HCT116 (cell line): ENCODE measurements around the gene NDC1. TPM values are rescaled to one million over a fixed set of nuclear protein-coding genes. Genes with fewer than 3 reads are reported as not detected.

Experiments
- ATAC-seq: fragments of 200-7000 bp; cut with Tn5 transposase; 2 replicates; pipeline ENCODE4 v1.9.1; 2020; ENCODE audit warnings: mild to moderate bottlenecking, moderate library complexity
- BruUV-seq: library from RNA; stranded (reverse); fragments of 400-500 nt; replicated peaks from 2 replicates; lab custom pipeline; 2021; lab: Mats Ljungman, UMichigan
- CTCF ChIA-PET: fragments of 300-600 bp; sonication (Branson Sonifier 250); formaldehyde crosslinking; loops from one replicate; lab custom pipeline; 2021; ENCODE audit warnings: antibody characterized with exemption; lab: Charles Lee
- POLR2A ChIA-PET: fragments of 300-600, 350-600 bp; sonication (Branson Sonifier 250); formaldehyde crosslinking; loops from one replicate; lab custom pipeline; 2021; ENCODE audit warnings: antibody characterized with exemption; lab: Charles Lee
- RAD21 ChIA-PET, 2 experiments: fragments of 300-600 bp; sonication (Branson Sonifier 250); formaldehyde crosslinking; loops; one replicate each; lab custom pipeline; 2023; ENCODE audit warnings: low total read pairs in 2 of 2; ENCODE audit not compliant: uncharacterized antibody in 2 of 2, unreplicated experiment in 2 of 2, low non-redundant PET in 1 of 2; lab: Charles Lee
- DNase-seq: peaks from one replicate; pipeline ENCODE4 v3.0.0-alpha.2; 2010; ENCODE audit warnings: low read depth, low spot score
- H2AFZ ChIP-seq: fragments of 200-600 bp; shearing (Covaris generic), sonication (generic); 2 replicates; pipeline ENCODE4 v1.6.1; 2017; ENCODE audit warnings: low read depth, mixed run types, mixed read lengths, antibody characterized with exemption, low read length; ENCODE audit not compliant: poor library complexity, severe bottlenecking
- H3K27ac ChIP-seq: 2 replicates; pipeline ENCODE4 v1.5.1; 2012; ENCODE audit warnings: low read depth, low read length
- H3K27me3 ChIP-seq: fragments of 200-600 bp; sonication (generic); 2 replicates; pipeline ENCODE4 v1.6.1; 2016; ENCODE audit warnings: mixed run types, low read length, mixed read lengths; ENCODE audit not compliant: insufficient read depth
- H3K36me3 ChIP-seq, 2 experiments: fragments of 200-500 bp in 1 of 2; fragments of 200-600 bp in 1 of 2; sonication (Bioruptor generic) in 1 of 2; sonication (generic) in 1 of 2; 2 replicates each; pipeline versions ENCODE4 v1.5.1 to v1.6.1; 2014 to 2016; ENCODE audit warnings: low read length in 2 of 2, inconsistent platforms in 1 of 2, mixed read lengths in 1 of 2, mixed run types in 1 of 2; ENCODE audit not compliant: insufficient read depth in 2 of 2, control insufficient read depth in 1 of 2
- H3K4me1 ChIP-seq, 2 experiments: fragments of 200-600 bp in 1 of 2; sonication (generic) in 1 of 2; 2 replicates each; pipeline versions ENCODE4 v1.5.1 to v1.6.1; 2012 to 2017; ENCODE audit warnings: low read length in 2 of 2, inconsistent platforms in 1 of 2, mild to moderate bottlenecking in 1 of 2, mixed read lengths in 1 of 2, mixed run types in 1 of 2, moderate library complexity in 1 of 2; ENCODE audit not compliant: insufficient read depth in 2 of 2, control insufficient read depth in 1 of 2
- H3K4me2 ChIP-seq: fragments of 200-600 bp; sonication (generic); 2 replicates; pipeline ENCODE4 v1.6.1; 2017; ENCODE audit warnings: mixed run types, low read length, mixed read lengths
- H3K4me3 ChIP-seq, 2 experiments: fragments of 200-600 bp in 1 of 2; sonication (generic) in 1 of 2; replicated peaks in 1 of 2; 2 replicates each; pipeline ENCODE4 v1.5.1; 2011 to 2016; ENCODE audit warnings: low read length in 2 of 2, control low read depth in 1 of 2, low read depth in 1 of 2, mild to moderate bottlenecking in 1 of 2, mixed read lengths in 1 of 2, mixed run types in 1 of 2
- H3K79me2 ChIP-seq: fragments of 200-600 bp; sonication (generic); 2 replicates; pipeline ENCODE4 v1.6.1; 2017; ENCODE audit warnings: mild to moderate bottlenecking, mixed run types, low read length, moderate library complexity, mixed read lengths; ENCODE audit not compliant: insufficient read depth
- H3K9ac ChIP-seq: fragments of 200-600 bp; sonication (generic); 2 replicates; pipeline ENCODE4 v1.6.1; 2016; ENCODE audit warnings: low read length, mixed read lengths
- H3K9me2 ChIP-seq: fragments of 200-600 bp; sonication (generic), shearing (Covaris generic); 2 replicates; pipeline ENCODE4 v1.6.1; 2017; ENCODE audit warnings: mixed run types, mild to moderate bottlenecking, moderate library complexity; ENCODE audit not compliant: insufficient read depth
- H3K9me3 ChIP-seq, 2 experiments: fragments of 200-500 bp in 1 of 2; fragments of 200-600 bp in 1 of 2; sonication (Bioruptor generic) in 1 of 2; sonication (generic) in 1 of 2; 2 replicates each; pipeline ENCODE4 v1.6.1; 2014 to 2017; ENCODE audit warnings: low read length in 2 of 2, mixed read lengths in 2 of 2, inconsistent platforms in 1 of 2, low read depth in 1 of 2, mild to moderate bottlenecking in 1 of 2, mixed run types in 1 of 2, moderate library complexity in 1 of 2; ENCODE audit not compliant: control insufficient read depth in 1 of 2, insufficient read depth in 1 of 2
- H4K20me1 ChIP-seq: fragments of 200-600 bp; sonication (generic), shearing (Covaris generic); 2 replicates; pipeline ENCODE4 v1.6.1; 2017; ENCODE audit warnings: mixed run types, mild to moderate bottlenecking, moderate library complexity; ENCODE audit not compliant: insufficient read depth
- CBX3 ChIP-seq: IDR thresholded peaks from 2 replicates; pipeline ENCODE4 v1.6.1; 2012; ENCODE audit warnings: low read depth
- ELF1 ChIP-seq: IDR thresholded peaks from 2 replicates; pipeline ENCODE4 v1.6.1; 2012; ENCODE audit warnings: low read depth, borderline replicate concordance
- JUND ChIP-seq: IDR thresholded peaks from 2 replicates; pipeline ENCODE4 v1.6.1; 2012
- RAD21 ChIP-seq: IDR thresholded peaks from 2 replicates; pipeline ENCODE4 v1.6.1; 2012; ENCODE audit warnings: low read depth, mild to moderate bottlenecking
- SIN3A ChIP-seq: IDR thresholded peaks from 2 replicates; pipeline ENCODE4 v1.6.1; 2012; ENCODE audit warnings: low read depth
- SP1 ChIP-seq: IDR thresholded peaks from 2 replicates; pipeline ENCODE4 v1.6.1; 2012; ENCODE audit warnings: low read depth
- TCF7L2 ChIP-seq: IDR thresholded peaks from 2 replicates; pipeline ENCODE4 v1.7.0; 2011; ENCODE audit warnings: borderline replicate concordance, inconsistent platforms; ENCODE audit not compliant: insufficient read depth, insufficient read length; ENCODE audit errors: extremely low read depth
- ZNF274 ChIP-seq: fragments of 200-500 bp; sonication (Bioruptor generic); IDR thresholded peaks from 2 replicates; pipeline ENCODE4 v1.6.1; 2014; ENCODE audit warnings: mild to moderate bottlenecking, low read depth, low read length, inconsistent platforms
- intact Hi-C: fragments of 100-400 bp; cut with micrococcal nuclease; formaldehyde crosslinking; loops from 2 replicates; pipeline ENCODE4 v1.10.0; 2022
- total RNA-seq: library from RNA; stranded (reverse); gene quantifications from one replicate; pipeline ENCODE4 v1.2.1, GENCODE V29; 2021; ENCODE audit not compliant: unreplicated experiment
- TF ChIP-seq, protein P1 (sequence below), 3 experiments: fragments of 200-600 bp in 1 of 3; sonication (generic) in 1 of 3; IDR thresholded peaks in 2 of 3; conservative IDR thresholded peaks in 1 of 3; 2 replicates each; pipeline ENCODE4 v1.5.1; 2012 to 2017; ENCODE audit warnings: low read depth in 2 of 3, low read length in 2 of 3, antibody characterized with exemption in 1 of 3, borderline replicate concordance in 1 of 3, control low read depth in 1 of 3, mild to moderate bottlenecking in 1 of 3, mixed read lengths in 1 of 3, mixed run types in 1 of 3, moderate library complexity in 1 of 3; ENCODE audit not compliant: insufficient read depth in 1 of 3

Gene NDC1
- total RNA-seq, 1 experiment from 2014 or later = 54.7 TPM

DNA sequence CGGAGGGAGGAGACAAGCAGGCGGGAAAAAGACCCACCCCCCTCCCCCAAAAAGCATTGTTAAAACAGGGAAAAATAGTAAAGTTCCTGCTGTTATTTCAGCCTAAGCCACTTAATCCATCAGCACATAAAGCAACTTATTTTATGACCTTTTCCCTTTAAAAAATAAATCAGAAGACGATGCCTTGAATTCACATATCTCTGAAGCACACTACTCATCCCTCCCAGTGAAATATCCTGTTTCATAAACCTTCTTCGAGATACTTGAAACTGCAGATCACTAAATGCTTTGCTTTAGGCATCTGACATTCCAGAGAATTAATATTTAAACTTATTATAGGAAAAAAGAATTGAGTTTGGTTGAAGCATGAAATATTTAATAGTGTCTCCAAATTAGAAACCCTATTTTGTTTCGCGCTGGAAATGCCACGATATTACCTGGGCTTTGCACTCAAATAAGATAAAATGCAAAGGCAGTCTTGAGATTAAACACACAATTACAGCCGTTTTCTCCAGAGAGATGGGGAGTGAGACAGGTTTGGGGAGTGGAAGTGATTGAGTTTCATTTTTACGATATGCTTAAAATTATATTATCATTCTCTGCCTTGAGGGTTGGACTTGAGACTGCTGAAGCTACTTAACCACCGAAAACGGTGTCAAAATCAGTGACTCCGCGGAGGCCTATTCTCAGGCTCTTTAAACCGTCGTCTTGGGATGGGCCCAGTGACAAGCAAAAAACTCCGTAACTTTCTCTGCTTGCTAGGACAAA is 108.5 kb downstream of the NDC1 start:
- Histone ChIP-seq H4K20me1 (no peaks in the 10 kb centered on the region), H3K9ac (no peak overlapping the region), H3K9me2 (no peaks in the 10 kb centered on the region), H2AFZ (no peak overlapping the region), H3K36me3 (no peaks in the 10 kb centered on the region), H3K4me2 (no peak overlapping the region), H3K79me2 (no peaks in the 10 kb centered on the region), H3K4me3 (no peak overlapping the region), H3K4me1 (no peaks in the 10 kb centered on the region), H3K9me3 (no peaks in the 10 kb centered on the region), H3K27me3 (no peaks in the 10 kb centered on the region; the same call in 1 of the 2 replicates), H3K27ac (no peak overlapping the region)
- TF ChIP-seq CBX3 (no peak), ZNF274 (no peak), RAD21 (no peak), SP1 (no peak)
- no TSS peak for BruUV-seq
- no peak for ATAC-seq
- intact Hi-C loops = no loop called here
- POLR2A ChIA-PET = no interaction called here
- DNase-seq = no peak
- RAD21 ChIA-PET = no interaction called here
- CTCF ChIA-PET = no interaction called here

DNA sequence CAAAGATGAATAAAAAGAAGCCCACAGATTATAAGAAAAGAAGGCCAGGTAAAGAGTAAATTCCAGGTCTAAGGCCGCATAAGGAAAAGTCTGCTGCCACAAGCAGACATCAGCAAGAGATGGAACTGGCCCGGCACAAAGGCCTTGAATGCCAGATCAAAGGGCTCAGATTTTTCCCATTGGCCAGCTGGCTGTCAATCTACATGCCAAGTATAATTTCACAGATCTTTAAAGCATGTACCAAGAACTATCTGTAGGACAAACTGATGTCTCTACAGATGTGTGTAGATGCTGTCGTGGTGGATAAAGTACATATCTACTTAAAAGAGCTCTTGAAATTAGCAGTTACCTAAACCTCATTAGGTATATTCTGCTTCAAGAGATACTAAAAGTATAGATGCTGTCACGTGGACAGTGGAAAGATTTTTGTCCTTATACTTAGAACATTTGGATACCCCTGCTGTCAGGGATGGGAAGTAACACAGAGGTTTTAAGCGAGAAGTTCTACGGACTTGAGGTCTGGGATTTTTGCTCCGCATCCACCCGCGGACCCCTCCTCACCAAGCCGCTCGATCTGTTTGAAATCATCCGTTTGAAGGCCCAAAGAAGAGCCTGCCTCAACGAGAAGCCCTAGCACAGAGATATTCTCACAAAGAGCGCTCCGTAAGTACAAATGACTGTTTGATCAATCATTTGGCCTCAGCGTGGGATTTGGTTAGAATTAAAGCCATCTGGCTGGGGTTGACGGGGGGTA is 109.2 kb downstream of the NDC1 start:
- no peak overlapping the region for H3K4me2 ChIP-seq
- H2AFZ ChIP-seq = no peak overlapping the region
- CTCF ChIA-PET = no interaction called here
- no peak overlapping the region for H3K27ac ChIP-seq
- RAD21 ChIA-PET = no interaction called here
- H3K27me3 ChIP-seq = no peaks in the 10 kb centered on the region; the same call in 1 of the 2 replicates
- H3K4me3 ChIP-seq = no peak overlapping the region
- no peaks in the 10 kb centered on the region for H3K79me2 ChIP-seq
- ATAC-seq (no peak), DNase-seq (no peak)
- POLR2A ChIA-PET = no interaction called here
- no peaks in the 10 kb centered on the region for H3K4me1 ChIP-seq
- TF ChIP-seq SIN3A (no peak), RAD21 (no peak), TCF7L2 (peak; percentile 24), JUND (no peak), ELF1 (no peak)
- TF ChIP-seq, protein P1, sequence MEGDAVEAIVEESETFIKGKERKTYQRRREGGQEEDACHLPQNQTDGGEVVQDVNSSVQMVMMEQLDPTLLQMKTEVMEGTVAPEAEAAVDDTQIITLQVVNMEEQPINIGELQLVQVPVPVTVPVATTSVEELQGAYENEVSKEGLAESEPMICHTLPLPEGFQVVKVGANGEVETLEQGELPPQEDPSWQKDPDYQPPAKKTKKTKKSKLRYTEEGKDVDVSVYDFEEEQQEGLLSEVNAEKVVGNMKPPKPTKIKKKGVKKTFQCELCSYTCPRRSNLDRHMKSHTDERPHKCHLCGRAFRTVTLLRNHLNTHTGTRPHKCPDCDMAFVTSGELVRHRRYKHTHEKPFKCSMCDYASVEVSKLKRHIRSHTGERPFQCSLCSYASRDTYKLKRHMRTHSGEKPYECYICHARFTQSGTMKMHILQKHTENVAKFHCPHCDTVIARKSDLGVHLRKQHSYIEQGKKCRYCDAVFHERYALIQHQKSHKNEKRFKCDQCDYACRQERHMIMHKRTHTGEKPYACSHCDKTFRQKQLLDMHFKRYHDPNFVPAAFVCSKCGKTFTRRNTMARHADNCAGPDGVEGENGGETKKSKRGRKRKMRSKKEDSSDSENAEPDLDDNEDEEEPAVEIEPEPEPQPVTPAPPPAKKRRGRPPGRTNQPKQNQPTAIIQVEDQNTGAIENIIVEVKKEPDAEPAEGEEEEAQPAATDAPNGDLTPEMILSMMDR (IDR thresholded peaks at IDR 0.05 in 2 of 3, conservative IDR thresholded peaks at IDR 0.05 in 1 of 3; ENCODE audit: borderline replicate concordance in 1 of 3, insufficient read depth in 1 of 3, low read depth in 2 of 3, low read length in 2 of 3) = no peak
- H3K9ac ChIP-seq = no peak overlapping the region
- H4K20me1 ChIP-seq = no peaks in the 10 kb centered on the region
- H3K36me3 ChIP-seq = no peaks in the 10 kb centered on the region
- intact Hi-C loops = no loop called here
- BruUV-seq = no TSS peak
- H3K9me3 ChIP-seq = no peaks in the 10 kb centered on the region
- H3K9me2 ChIP-seq = no peaks in the 10 kb centered on the region
